GM06990 (cell line): ENCODE results near the gene PFKP.

Source experiments
- DNase-seq: peaks from one replicate; pipeline ENCODE4 v3.0.0-alpha.2; 2011; ENCODE audit not compliant: insufficient read length; ENCODE audit errors: extremely low read depth
- H3K27me3 ChIP-seq: replicated peaks from 2 replicates; pipeline ENCODE4 v1.6.0; 2011; ENCODE audit warnings: low read length; ENCODE audit not compliant: control insufficient read depth, insufficient read depth
- H3K36me3 ChIP-seq: 2 replicates; pipeline ENCODE4 v1.5.1; 2011; ENCODE audit warnings: low read length; ENCODE audit not compliant: control insufficient read depth, insufficient read depth
- H3K4me3 ChIP-seq: replicated peaks from 2 replicates; pipeline ENCODE4 v1.5.1; 2011; ENCODE audit warnings: low read depth, mild to moderate bottlenecking, control low read depth, low read length
- CTCF ChIP-seq: IDR thresholded peaks from 2 replicates; pipeline ENCODE4 v1.5.1; 2011; ENCODE audit warnings: low read length, control low read depth, mild to moderate bottlenecking, inconsistent platforms; ENCODE audit not compliant: insufficient read depth, poor library complexity, severe bottlenecking

PFKP gene

GRCh38 chr10:3117486-3117885, 50.1 kb downstream of the PFKP start:
- H3K36me3 ChIP-seq = peaks cover 45% of the 10 kb centered on the region
- no peak for DNase-seq
- no peak for TF ChIP-seq CTCF
- no peak overlapping the region for H3K4me3 ChIP-seq
- H3K27me3 ChIP-seq = no peaks in the 10 kb centered on the region

GRCh38 chr10:3118641-3119091, 51.3 kb downstream of the PFKP start:
- Histone ChIP-seq H3K27me3 (no peaks in the 10 kb centered on the region), H3K4me3 (no peak overlapping the region), H3K36me3 (peaks cover 44% of the 10 kb centered on the region)
- DNase-seq = no peak
- TF ChIP-seq CTCF = no peak

DNA sequence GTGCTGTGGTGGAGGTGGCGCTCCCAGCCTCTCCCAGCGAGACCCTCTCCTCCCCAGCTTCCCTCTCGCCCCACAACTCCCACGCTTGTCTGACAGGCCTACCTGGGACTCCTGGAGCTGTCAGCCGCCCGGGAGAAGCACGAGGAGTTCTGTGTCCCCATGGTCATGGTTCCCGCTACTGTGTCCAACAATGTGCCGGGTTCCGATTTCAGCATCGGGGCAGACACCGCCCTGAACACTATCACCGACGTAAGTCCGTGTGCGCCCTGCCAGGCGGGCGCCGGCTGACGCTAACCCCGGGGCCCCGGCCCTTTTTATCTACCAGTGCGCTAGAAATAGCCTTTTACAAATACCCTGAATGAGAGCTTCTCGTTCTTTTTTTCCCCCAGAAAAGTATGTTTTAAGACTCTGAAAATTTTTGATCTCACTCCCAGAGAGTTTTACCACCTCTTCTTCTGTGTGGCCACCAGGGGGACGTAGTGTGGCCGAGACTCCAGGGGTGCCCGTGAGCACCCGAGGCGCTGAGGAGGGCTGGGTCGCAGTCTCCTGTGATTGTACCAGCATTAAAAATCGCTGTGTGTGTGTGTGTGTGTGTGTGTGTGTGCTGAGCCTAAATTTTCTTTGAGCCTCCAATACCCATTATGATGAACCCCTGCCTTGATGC, 52.6 kb downstream of the PFKP start:
- no peak for DNase-seq
- Histone ChIP-seq H3K4me3 (no peak overlapping the region), H3K27me3 (no peaks in the 10 kb centered on the region), H3K36me3 (peaks cover 47% of the 10 kb centered on the region)
- peak; percentile 55 for TF ChIP-seq CTCF

- no peak for DNase-seq
- H3K36me3 ChIP-seq = peaks cover 45% of the 10 kb centered on the region
- TF ChIP-seq CTCF = no peak
- no peak overlapping the region for H3K4me3 ChIP-seq
- no peaks in the 10 kb centered on the region for H3K27me3 ChIP-seq
These were observed 54.7 kb downstream of the PFKP start for GRCh38 chr10:3122034-3122433.

- DNase-seq = no peak
- Histone ChIP-seq H3K36me3 (peaks cover 41% of the 10 kb centered on the region), H3K4me3 (no peak overlapping the region), H3K27me3 (no peaks in the 10 kb centered on the region)
- no peak for TF ChIP-seq CTCF
These were observed 55.3 kb downstream of the PFKP start for GRCh38 chr10:3122486-3123205.
